ENCODE data around the gene SEC14L5. TPM values are rescaled to one million over a fixed set of nuclear protein-coding genes. Genes with fewer than 3 reads are reported as not detected.

The SEC14L5 gene
- total and polyA plus RNA-seq, 2 of the 4 experiments (the other 2 are of a cell fraction), result 0.07 TPM; not detected in 1

DNA sequence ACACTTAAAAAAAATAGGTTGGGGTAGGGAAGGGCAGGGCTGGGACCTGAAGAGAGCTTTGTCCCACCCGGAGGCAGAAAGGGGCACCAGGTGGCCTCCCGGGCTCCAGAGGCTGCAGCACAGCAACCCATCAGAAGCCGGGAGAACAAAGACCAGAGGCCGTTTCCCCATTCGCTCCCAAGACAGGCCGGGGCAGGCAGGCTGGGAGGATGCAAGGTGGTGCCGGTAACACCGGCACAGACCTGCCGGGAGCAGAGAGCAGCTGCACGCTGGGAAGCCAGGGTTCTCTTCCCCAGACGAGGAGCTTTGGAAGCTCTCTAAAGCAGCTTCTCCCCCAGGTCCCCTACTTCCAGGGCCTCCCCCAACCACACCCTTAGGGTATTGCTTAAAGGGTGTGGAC lies 26.7 kb upstream of the SEC14L5 start:
- H2BK20ac ChIP-seq (ENCODE audit: low read depth, low read length), result no peak overlapping the region
- intact Hi-C loops (cut with micrococcal nuclease) (no loop called here), in situ Hi-C loops (cut with MboI; ENCODE audit: low sequenced_read_pairs) (no loop called here), dilution Hi-C loops (cut with HindIII; ENCODE audit: low sequenced_read_pairs, unreplicated experiment) (no loop called here)
- H2BK15ac ChIP-seq (ENCODE audit: low read depth, low read length), result no peak overlapping the region
- H3K4ac ChIP-seq (ENCODE audit: low read depth, low read length), result no peak overlapping the region
- H4K5ac ChIP-seq (ENCODE audit: low read depth, low read length), result no peak overlapping the region
- H4K8ac ChIP-seq (ENCODE audit: low read depth in 2 of 2, low read length in 2 of 2), result no peak overlapping the region
- H2BK120ac ChIP-seq (ENCODE audit: low read depth, low read length), result no peak overlapping the region
- BruUV-seq (replicated peaks), result no TSS peak
- H4K20me1 ChIP-seq (ENCODE audit: insufficient read depth, low read length), result no peaks in the 10 kb centered on the region
- H2AK9ac ChIP-seq (replicated peaks; ENCODE audit: low read depth, low read length, poor library complexity), result no peak overlapping the region
- H3K56ac ChIP-seq (ENCODE audit: extremely low read depth, insufficient read depth, low read length), result no peak overlapping the region
- no peaks in the 10 kb centered on the region for H3K79me1 ChIP-seq (ENCODE audit: low read depth in 1 of 2, low read length in 2 of 2)
- no peak overlapping the region for H3K4me2 ChIP-seq (ENCODE audit: low read depth, low read length)
- 74% methylated on average over 7 of the region's 11 CpGs; no CpG with 5 or more reads in 1 of the 2 experiments for WGBS, 2 experiments (ENCODE audit: extremely low coverage in 2 of 2, insufficient read length in 1 of 2)
- no peak overlapping the region for H2AK5ac ChIP-seq (ENCODE audit: low read depth, low read length)
- H3K4me1 ChIP-seq (ENCODE audit: control insufficient read depth, insufficient read depth, low read length), result no peaks in the 10 kb centered on the region
- no peak overlapping the region for H3K27ac ChIP-seq (ENCODE audit: insufficient read depth, low read length)
- H2BK5ac ChIP-seq (ENCODE audit: low read depth, low read length, poor library complexity, severe bottlenecking), result no peak overlapping the region
- no peaks in the 10 kb centered on the region for H3K36me3 ChIP-seq (ENCODE audit: control insufficient read depth, insufficient read depth, low read length)
- no peak overlapping the region for H3K9ac ChIP-seq (ENCODE audit: low read depth, low read length)
- peaks cover 10% of the 10 kb centered on the region for H3K9me3 ChIP-seq (ENCODE audit: control insufficient read depth, insufficient read depth, low read length)
- no peaks in the 10 kb centered on the region for H3K9me1 ChIP-seq (ENCODE audit: insufficient read depth, low read length)
- no peak for ATAC-seq (ENCODE audit: low read depth)
- ChIA-PET POLR2A (ENCODE audit: unreplicated experiment) (no interaction called here), CTCF (interaction anchor here (0.6 kb wide), 1 partner anchor 43 kb away, joined by 3 read pairs; no protein-coding TSS in a partner anchor)
- no peak overlapping the region for H2AFZ ChIP-seq (replicated peaks; ENCODE audit: low read length, poor library complexity)
- H3K18ac ChIP-seq (ENCODE audit: low read depth, low read length), result no peak overlapping the region
- no peak for TF ChIP-seq BHLHE40 (IDR thresholded peaks at IDR 0.05; ENCODE audit: low read depth, low read length)
- TF ChIP-seq, protein P1, sequence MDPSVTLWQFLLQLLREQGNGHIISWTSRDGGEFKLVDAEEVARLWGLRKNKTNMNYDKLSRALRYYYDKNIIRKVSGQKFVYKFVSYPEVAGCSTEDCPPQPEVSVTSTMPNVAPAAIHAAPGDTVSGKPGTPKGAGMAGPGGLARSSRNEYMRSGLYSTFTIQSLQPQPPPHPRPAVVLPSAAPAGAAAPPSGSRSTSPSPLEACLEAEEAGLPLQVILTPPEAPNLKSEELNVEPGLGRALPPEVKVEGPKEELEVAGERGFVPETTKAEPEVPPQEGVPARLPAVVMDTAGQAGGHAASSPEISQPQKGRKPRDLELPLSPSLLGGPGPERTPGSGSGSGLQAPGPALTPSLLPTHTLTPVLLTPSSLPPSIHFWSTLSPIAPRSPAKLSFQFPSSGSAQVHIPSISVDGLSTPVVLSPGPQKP (IDR thresholded peaks at IDR 0.05; ENCODE audit: borderline replicate concordance, low read depth, low read length), result no peak
- no peak for TF ChIP-seq MAZ (IDR thresholded peaks at IDR 0.05; ENCODE audit: borderline replicate concordance, low read depth, low read length)
- TF ChIP-seq, protein P2, sequence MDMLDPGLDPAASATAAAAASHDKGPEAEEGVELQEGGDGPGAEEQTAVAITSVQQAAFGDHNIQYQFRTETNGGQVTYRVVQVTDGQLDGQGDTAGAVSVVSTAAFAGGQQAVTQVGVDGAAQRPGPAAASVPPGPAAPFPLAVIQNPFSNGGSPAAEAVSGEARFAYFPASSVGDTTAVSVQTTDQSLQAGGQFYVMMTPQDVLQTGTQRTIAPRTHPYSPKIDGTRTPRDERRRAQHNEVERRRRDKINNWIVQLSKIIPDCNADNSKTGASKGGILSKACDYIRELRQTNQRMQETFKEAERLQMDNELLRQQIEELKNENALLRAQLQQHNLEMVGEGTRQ (IDR thresholded peaks at IDR 0.05; ENCODE audit: low read depth, low read length), result no peak
- no peak for TF ChIP-seq FOS (IDR thresholded peaks at IDR 0.05; ENCODE audit: low read depth, low read length)
- TF ChIP-seq NFE2L2 (IDR thresholded peaks at IDR 0.05; ENCODE audit: low read depth, low read length), result no peak
- no peak for TF ChIP-seq CEBPB (IDR thresholded peaks at IDR 0.05; ENCODE audit: low read depth, low read length)
- TF ChIP-seq RFX5 (IDR thresholded peaks at IDR 0.05; ENCODE audit: low read depth, low read length), result no peak
- no peak for TF ChIP-seq MXI1 (IDR thresholded peaks at IDR 0.05; ENCODE audit: borderline replicate concordance, low read depth, low read length)
- TF ChIP-seq, protein P3, sequence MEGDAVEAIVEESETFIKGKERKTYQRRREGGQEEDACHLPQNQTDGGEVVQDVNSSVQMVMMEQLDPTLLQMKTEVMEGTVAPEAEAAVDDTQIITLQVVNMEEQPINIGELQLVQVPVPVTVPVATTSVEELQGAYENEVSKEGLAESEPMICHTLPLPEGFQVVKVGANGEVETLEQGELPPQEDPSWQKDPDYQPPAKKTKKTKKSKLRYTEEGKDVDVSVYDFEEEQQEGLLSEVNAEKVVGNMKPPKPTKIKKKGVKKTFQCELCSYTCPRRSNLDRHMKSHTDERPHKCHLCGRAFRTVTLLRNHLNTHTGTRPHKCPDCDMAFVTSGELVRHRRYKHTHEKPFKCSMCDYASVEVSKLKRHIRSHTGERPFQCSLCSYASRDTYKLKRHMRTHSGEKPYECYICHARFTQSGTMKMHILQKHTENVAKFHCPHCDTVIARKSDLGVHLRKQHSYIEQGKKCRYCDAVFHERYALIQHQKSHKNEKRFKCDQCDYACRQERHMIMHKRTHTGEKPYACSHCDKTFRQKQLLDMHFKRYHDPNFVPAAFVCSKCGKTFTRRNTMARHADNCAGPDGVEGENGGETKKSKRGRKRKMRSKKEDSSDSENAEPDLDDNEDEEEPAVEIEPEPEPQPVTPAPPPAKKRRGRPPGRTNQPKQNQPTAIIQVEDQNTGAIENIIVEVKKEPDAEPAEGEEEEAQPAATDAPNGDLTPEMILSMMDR (conservative IDR thresholded peaks at IDR 0.05; ENCODE audit: low read depth, low read length), result no peak
- TF ChIP-seq SMC3 (IDR thresholded peaks at IDR 0.05; ENCODE audit: low read depth, low read length), result no peak
- TF ChIP-seq CHD1 (IDR thresholded peaks at IDR 0.05; ENCODE audit: low read depth, low read length), result no peak
- no peak for TF ChIP-seq RAD21 (IDR thresholded peaks at IDR 0.05; ENCODE audit: low read length)
- TF ChIP-seq RCOR1 (IDR thresholded peaks at IDR 0.05; ENCODE audit: insufficient replicate concordance, low read length), result no peak
- H3K14ac ChIP-seq (replicated peaks; ENCODE audit: low read depth, low read length), result no peak overlapping the region
- H4K91ac ChIP-seq (ENCODE audit: insufficient read depth, low read depth, low read length), result no peak overlapping the region
- DNase-seq, result no peak
- H3K4me3 ChIP-seq (ENCODE audit: insufficient read depth, low read depth, low read length), result no peak overlapping the region
- no peak overlapping the region for H3K23ac ChIP-seq (ENCODE audit: low read depth, low read length)
- H3K27me3 ChIP-seq (ENCODE audit: control insufficient read depth, insufficient read depth, low read length), result peaks cover 40% of the 10 kb centered on the region
